GM21786 (cell line): ENCODE results near the gene SMAD2.

Source experiments
- ATAC-seq: cut with Tn5 transposase; IDR thresholded peaks from one replicate; pipeline ENCODE4 v1.9.1; 2021; ENCODE audit not compliant: unreplicated experiment

SMAD2 gene

GRCh38 chr18:47898055-47898454 is 32.4 kb downstream of the SMAD2 start:
- ATAC-seq: no peak

- no peak for ATAC-seq
Observed at GRCh38 chr18:47895565-47896250, 34.8 kb downstream of the SMAD2 start.

GRCh38 chr18:47893939-47894699 is 36.3 kb downstream of the SMAD2 start:
- no peak for ATAC-seq

GRCh38 chr18:47893047-47893446 is 37.4 kb downstream of the SMAD2 start:
- no peak for ATAC-seq

- no peak for ATAC-seq
Observed at GRCh38 chr18:47888156-47888555, 42.3 kb downstream of the SMAD2 start.

- ATAC-seq: no peak
Observed at GRCh38 chr18:47887227-47887626, 43.2 kb downstream of the SMAD2 start.

- ATAC-seq: no peak
Observed at GRCh38 chr18:47883771-47884413, 46.6 kb downstream of the SMAD2 start.

- ATAC-seq: no peak
Observed at GRCh38 chr18:47882641-47883040, 47.8 kb downstream of the SMAD2 start.

GRCh38 chr18:47881752-47882455 is 48.6 kb downstream of the SMAD2 start:
- no peak for ATAC-seq

- ATAC-seq: no peak
Observed at GRCh38 chr18:47881042-47881441, 49.4 kb downstream of the SMAD2 start.

GRCh38 chr18:47877892-47878291 is 52.6 kb downstream of the SMAD2 start:
- ATAC-seq: no peak

GRCh38 chr18:47876813-47877212 is 53.6 kb downstream of the SMAD2 start:
- ATAC-seq: no peak

GRCh38 chr18:47873625-47874024 is 56.8 kb downstream of the SMAD2 start:
- ATAC-seq: no peak

- no peak for ATAC-seq
Observed at GRCh38 chr18:47872426-47872825, 58.0 kb downstream of the SMAD2 start.

- ATAC-seq: no peak
Observed at GRCh38 chr18:47871288-47871687, 59.2 kb downstream of the SMAD2 start.

GRCh38 chr18:47870605-47871004 is 59.9 kb downstream of the SMAD2 start:
- no peak for ATAC-seq

- no peak for ATAC-seq
Observed at GRCh38 chr18:47868744-47869143, 61.7 kb downstream of the SMAD2 start.

GRCh38 chr18:47865183-47865582 is 65.3 kb downstream of the SMAD2 start:
- no peak for ATAC-seq

GRCh38 chr18:47863041-47863440 is 67.4 kb downstream of the SMAD2 start:
- ATAC-seq: no peak

- ATAC-seq: no peak
Observed at GRCh38 chr18:47858607-47859006, 71.9 kb downstream of the SMAD2 start.

- ATAC-seq: no peak
Observed at GRCh38 chr18:47847635-47848034, 82.8 kb downstream of the SMAD2 start.
